Measurements from ENCODE around the gene MYNN. TPM values are rescaled to one million over a fixed set of nuclear protein-coding genes. Genes with fewer than 3 reads are reported as not detected.
"Not testable (repeated sequence)": the region's sequence is repeated elsewhere in the genome, so short reads cannot be mapped to it uniquely, and the experiment has no call there.

MYNN gene
- 14.6 TPM for total RNA-seq
- long read RNA-seq, full-length matches to known transcripts, result 16 of 28 reads
- long read RNA-seq, partial matches to known transcripts, result 3 of 28 reads
- long read RNA-seq, other reads (novel, unspliced or antisense), result 9 of 28 reads

GRCh38 chr3:169772897-169773816 lies at the start of gene MYNN:
MYNN (plus strand) TSS chr3:169773396; CDS start chr3:169774296, 900 bp downstream.
- peak within 1 kb of the TSS; percentile 100 for H3K27ac ChIP-seq
- DNase-seq (peak; percentile 96), ATAC-seq (peak; percentile 95)
- TF ChIP-seq CTCF (IDR thresholded peaks at IDR 0.05), result peak; percentile 28
- H3K36me3 ChIP-seq, result peaks cover 32% of the 10 kb centered on the region
- peak within 1 kb of the TSS; percentile 93 for H3K4me3 ChIP-seq
- intact Hi-C loops (cut with DNase I), result no loop called here
- H3K9me3 ChIP-seq, result no peaks in the 10 kb centered on the region
- H3K27me3 ChIP-seq, result no peaks in the 10 kb centered on the region
- peaks cover 23% of the 10 kb centered on the region for H3K4me1 ChIP-seq

GRCh38 chr3:169731857-169732256 lies 41.3 kb upstream of the MYNN start:
- H3K9me3 ChIP-seq; H3K27ac ChIP-seq; DNase-seq; ATAC-seq; H3K4me1 ChIP-seq; H3K4me3 ChIP-seq; H3K27me3 ChIP-seq; intact Hi-C loops (cut with DNase I); H3K36me3 ChIP-seq: not testable (repeated sequence)

GRCh38 chr3:169739067-169739466 lies 34.1 kb upstream of the MYNN start:
- no peak for TF ChIP-seq CTCF (IDR thresholded peaks at IDR 0.05)
- Histone ChIP-seq H3K4me1 (no peaks in the 10 kb centered on the region), H3K36me3 (no peaks in the 10 kb centered on the region), H3K27me3 (no peaks in the 10 kb centered on the region), H3K9me3 (no peaks in the 10 kb centered on the region), H3K27ac (no peak overlapping the region), H3K4me3 (no peak overlapping the region)
- no peak for DNase-seq
- intact Hi-C loops (cut with DNase I), result no loop called here
- ATAC-seq, result no peak

GRCh38 chr3:169744366-169745054 lies 28.7 kb upstream of the MYNN start:
- H3K27ac ChIP-seq, result no peak overlapping the region
- no peak for ATAC-seq
- intact Hi-C loops (cut with DNase I), result no loop called here
- DNase-seq, result no peak
- no peak overlapping the region for H3K4me3 ChIP-seq
- peak; percentile 40 for TF ChIP-seq CTCF (IDR thresholded peaks at IDR 0.05)
- no peaks in the 10 kb centered on the region for H3K36me3 ChIP-seq
- H3K9me3 ChIP-seq, result no peaks in the 10 kb centered on the region
- no peaks in the 10 kb centered on the region for H3K4me1 ChIP-seq
- H3K27me3 ChIP-seq, result peaks cover 8% of the 10 kb centered on the region

GRCh38 chr3:169746924-169747323 lies 26.3 kb upstream of the MYNN start:
- ATAC-seq (no peak), DNase-seq (no peak)

More at GRCh38 chr3:169746924-169747323, 26.3 kb upstream of the MYNN start:
- Histone ChIP-seq H3K27me3 (peaks cover 8% of the 10 kb centered on the region), H3K4me3 (no peak overlapping the region), H3K27ac (no peak overlapping the region), H3K36me3 (no peaks in the 10 kb centered on the region), H3K9me3 (no peaks in the 10 kb centered on the region), H3K4me1 (no peaks in the 10 kb centered on the region)
- intact Hi-C loops (cut with DNase I), result no loop called here
- TF ChIP-seq CTCF (IDR thresholded peaks at IDR 0.05), result no peak

Data from upper lobe of right lung (tissue), 1 donor.